ENCODE data around the gene MAMSTR. TPM values are rescaled to one million over a fixed set of nuclear protein-coding genes. Genes with fewer than 3 reads are reported as not detected.

MAMSTR gene
- total and polyA plus RNA-seq, 9 of the 15 experiments (the other 6 are each of a cell fraction or from before 2014, with no cell fraction given): 0.08 to 1.00 (median 0.40) TPM; not detected in 1

DNA sequence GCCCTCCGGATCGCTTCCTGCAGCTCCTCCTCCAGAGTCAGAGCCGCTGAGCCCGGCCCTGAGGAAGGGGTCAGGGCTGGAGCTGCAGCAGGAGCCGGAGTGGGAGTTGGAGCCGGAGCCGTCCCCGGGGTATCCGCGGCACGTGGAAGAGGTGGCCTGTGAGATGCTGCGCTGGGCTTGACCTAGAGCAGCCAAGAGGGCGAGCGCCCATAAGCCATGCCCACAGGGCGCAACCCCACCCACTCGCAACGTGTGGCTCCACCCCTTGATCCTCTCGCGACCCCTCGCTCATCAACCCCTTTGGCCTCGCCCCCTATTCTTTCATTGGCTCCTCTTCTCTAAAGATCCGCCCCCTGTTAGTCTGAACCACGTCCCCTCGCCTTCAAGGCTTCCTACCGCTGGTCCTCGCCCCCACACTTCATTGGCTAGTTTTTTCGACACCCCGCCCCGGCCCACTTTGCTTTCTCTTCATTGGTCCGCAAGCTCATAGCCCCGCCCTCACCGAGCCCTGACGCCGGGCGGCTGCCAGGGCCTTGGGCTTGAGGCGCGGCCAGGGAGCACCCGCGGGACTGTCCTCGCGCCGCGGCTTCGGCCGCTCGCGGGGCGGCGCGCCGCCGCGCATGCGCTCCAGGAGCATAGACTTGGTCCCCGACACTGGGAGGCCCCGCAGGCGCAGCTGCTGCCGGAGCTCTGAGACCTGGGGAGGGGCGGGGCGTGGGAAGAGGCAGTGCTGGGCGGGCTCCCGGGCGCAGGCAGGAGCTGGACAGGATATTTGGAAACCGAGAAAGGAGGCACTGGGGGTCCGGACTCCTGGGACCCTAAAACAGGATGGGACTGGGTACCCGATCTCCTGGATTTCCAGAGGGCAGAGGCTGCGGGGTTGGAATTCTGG, 5.4 kb downstream of the MAMSTR start (continued):
- TF ChIP-seq, protein P1, sequence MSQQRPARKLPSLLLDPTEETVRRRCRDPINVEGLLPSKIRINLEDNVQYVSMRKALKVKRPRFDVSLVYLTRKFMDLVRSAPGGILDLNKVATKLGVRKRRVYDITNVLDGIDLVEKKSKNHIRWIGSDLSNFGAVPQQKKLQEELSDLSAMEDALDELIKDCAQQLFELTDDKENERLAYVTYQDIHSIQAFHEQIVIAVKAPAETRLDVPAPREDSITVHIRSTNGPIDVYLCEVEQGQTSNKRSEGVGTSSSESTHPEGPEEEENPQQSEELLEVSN (IDR thresholded peaks at IDR 0.05; ENCODE audit: borderline replicate concordance in 1 of 2, extremely low read depth in 1 of 2, insufficient read depth in 1 of 2, insufficient read length in 1 of 2, low read depth in 1 of 2, low read length in 1 of 2, poor library complexity in 1 of 2, severe bottlenecking in 1 of 2): peak; percentile 61 to 86
- TF ChIP-seq MBD2 (IDR thresholded peaks at IDR 0.05; ENCODE audit: borderline replicate concordance, low read depth): peak; percentile 89; the same call in 1 of the 2 replicates
- TF ChIP-seq ZNF146 (CRISPR knock-in tag; IDR thresholded peaks at IDR 0.05; ENCODE audit: unreplicated experiment): no peak
- TF ChIP-seq MTA3 (IDR thresholded peaks at IDR 0.05; ENCODE audit: borderline replicate concordance): peak; percentile 56; the same call in 1 of the 2 replicates
- no peak for TF ChIP-seq ZNF507 (tag; conservative IDR thresholded peaks at IDR 0.05)
- TF ChIP-seq CREB3 (tag; conservative IDR thresholded peaks at IDR 0.05; ENCODE audit: low read depth): no peak
- peak; percentile 6; the same call in 1 of the 2 replicates for TF ChIP-seq REST (IDR thresholded peaks at IDR 0.05; ENCODE audit: borderline replicate concordance)
- TF ChIP-seq REST (CRISPR knock-in tag; IDR thresholded peaks at IDR 0.05; ENCODE audit: low read depth): no peak
- TF ChIP-seq CXXC5 (CRISPR knock-in tag; IDR thresholded peaks at IDR 0.05): peak; percentile 79

Data from K562 (cell line).